OCI-LY7 (cell line): ENCODE results near the gene ASAP3.

ENCODE experiments used
- CTCF ChIP-seq: fragments of 200-600 bp; sonication (generic); conservative IDR thresholded peaks from 2 replicates; pipeline ENCODE4 v1.5.1; 2014; ENCODE audit warnings: mild to moderate bottlenecking, antibody characterized with exemption, low read length, moderate library complexity, mixed read lengths
- EZH2phosphoT487 ChIP-seq: fragments of 200-600 bp; sonication (generic); IDR thresholded peaks from 2 replicates; pipeline ENCODE4 v1.6.1; 2018; ENCODE audit warnings: low read depth, borderline replicate concordance, mild to moderate bottlenecking, mixed run types, antibody characterized with exemption, low read length, moderate library complexity, mixed read lengths

- TF ChIP-seq CTCF (no peak), EZH2phosphoT487 (no peak)
Observed at GRCh38 chr1:23427550-23427949, 56.4 kb downstream of the ASAP3 start.
